HG03064 (cell line): ENCODE measurements around the gene CFAP61.
A peak's percentile ranks its signal among the peaks of the same experiment; 100 is the strongest.
"Not testable (repeated sequence)": the region's sequence is repeated elsewhere in the genome, so short reads cannot be mapped to it uniquely, and the experiment has no call there.

Experiments
- ATAC-seq: cut with Tn5 transposase; IDR thresholded peaks from one replicate; pipeline ENCODE4 v1.9.1; 2021; ENCODE audit warnings: low read depth; ENCODE audit not compliant: unreplicated experiment

CFAP61 gene

GRCh38 chr20:20206788-20207187, 154.5 kb downstream of the CFAP61 start:
- ATAC-seq, result peak; percentile 91

GRCh38 chr20:20207291-20207690, 155.0 kb downstream of the CFAP61 start:
- ATAC-seq, result no peak

- no peak for ATAC-seq
Measured at GRCh38 chr20:20207872-20208271, 155.5 kb downstream of the CFAP61 start.

- ATAC-seq, result no peak
Measured at GRCh38 chr20:20209684-20210083, 157.4 kb downstream of the CFAP61 start.

- no peak for ATAC-seq
Measured at GRCh38 chr20:20210327-20210726, 158.0 kb downstream of the CFAP61 start.

- ATAC-seq, result no peak
Measured at GRCh38 chr20:20210943-20211273, 158.6 kb downstream of the CFAP61 start.

- ATAC-seq, result no peak
Measured at GRCh38 chr20:20211274-20211987, 159.1 kb downstream of the CFAP61 start.

GRCh38 chr20:20211988-20212518, 159.7 kb downstream of the CFAP61 start:
- ATAC-seq, result no peak

- ATAC-seq, result no peak
Measured at GRCh38 chr20:20212675-20213096, 160.4 kb downstream of the CFAP61 start.

GRCh38 chr20:20213526-20214121, 161.3 kb downstream of the CFAP61 start:
- no peak for ATAC-seq

GRCh38 chr20:20214757-20215275, 162.5 kb downstream of the CFAP61 start:
- ATAC-seq, result no peak

- no peak for ATAC-seq
Measured at GRCh38 chr20:20215976-20216727, 163.8 kb downstream of the CFAP61 start.

GRCh38 chr20:20216941-20217340, 164.6 kb downstream of the CFAP61 start:
- ATAC-seq, result no peak

- no peak for ATAC-seq
Measured at GRCh38 chr20:20217621-20218020, 165.3 kb downstream of the CFAP61 start.

- not testable (repeated sequence) for ATAC-seq
Measured at GRCh38 chr20:20218106-20218505, 165.8 kb downstream of the CFAP61 start.

GRCh38 chr20:20219016-20219415, 166.7 kb downstream of the CFAP61 start:
- ATAC-seq, result no peak

- no peak for ATAC-seq
Measured at GRCh38 chr20:20220134-20220533, 167.8 kb downstream of the CFAP61 start.

GRCh38 chr20:20223981-20224380, 171.6 kb downstream of the CFAP61 start:
- ATAC-seq, result no peak

GRCh38 chr20:20224806-20225205, 172.5 kb downstream of the CFAP61 start:
- ATAC-seq, result no peak

- ATAC-seq, result no peak
Measured at GRCh38 chr20:20225325-20226043, 173.2 kb downstream of the CFAP61 start.

- no peak for ATAC-seq
Measured at GRCh38 chr20:20226554-20226953, 174.2 kb downstream of the CFAP61 start.
